ENCODE results near the gene TTC28.
"Not testable (repeated sequence)": the region's sequence is repeated elsewhere in the genome, so short reads cannot be mapped to it uniquely, and the experiment has no call there.

TTC28 gene

GRCh38 chr22:28093711-28094110 is 585.9 kb downstream of the TTC28 start:
- Histone ChIP-seq H3K4me3 (ENCODE audit: low read length, poor library complexity, severe bottlenecking) (no peak overlapping the region), H3K4me1 (ENCODE audit: insufficient read depth, low read length, poor library complexity, severe bottlenecking) (no peaks in the 10 kb centered on the region), H3K4me2 (ENCODE audit: low read depth, low read length, poor library complexity, severe bottlenecking) (no peak overlapping the region), H4K20me1 (ENCODE audit: insufficient read depth, low read length, poor library complexity, severe bottlenecking) (no peaks in the 10 kb centered on the region), H3K9me2 (replicated peaks; ENCODE audit: low read depth, low read length) (no peaks in the 10 kb centered on the region), H3K9ac (ENCODE audit: low read depth, low read length, poor library complexity, severe bottlenecking) (no peak overlapping the region), H3F3A (ENCODE audit: low read depth) (no peaks in the 10 kb centered on the region; the same call in 1 of the 2 replicates), H3K27me3 (ENCODE audit: insufficient read depth, low read length, poor library complexity, severe bottlenecking) (no peaks in the 10 kb centered on the region), H3K36me3 (ENCODE audit: insufficient read depth, low read length) (peaks cover 82% of the 10 kb centered on the region; the same call in 1 of the 2 replicates), H3K79me2 (ENCODE audit: insufficient read depth, low read length) (no peaks in the 10 kb centered on the region), H2AFZ (ENCODE audit: low read length) (no peak overlapping the region), H3K9me3 (ENCODE audit: insufficient read depth, low read depth, low read length) (no peaks in the 10 kb centered on the region)
- TF ChIP-seq EZH2phosphoT487 (IDR thresholded peaks at IDR 0.05; ENCODE audit: borderline replicate concordance) (no peak), CTCF (conservative IDR thresholded peaks at IDR 0.05; ENCODE audit: low read length) (no peak)

GRCh38 chr22:28091486-28091885 is 588.2 kb downstream of the TTC28 start:
- no peaks in the 10 kb centered on the region for H4K20me1 ChIP-seq (ENCODE audit: insufficient read depth, low read length, poor library complexity, severe bottlenecking)
- H2AFZ ChIP-seq (ENCODE audit: low read length), result no peak overlapping the region
- peaks cover 62% of the 10 kb centered on the region; the same call in 1 of the 2 replicates for H3K36me3 ChIP-seq (ENCODE audit: insufficient read depth, low read length)
- no peaks in the 10 kb centered on the region for H3K79me2 ChIP-seq (ENCODE audit: insufficient read depth, low read length)
- no peaks in the 10 kb centered on the region for H3K4me1 ChIP-seq (ENCODE audit: insufficient read depth, low read length, poor library complexity, severe bottlenecking)
- no peaks in the 10 kb centered on the region for H3K9me3 ChIP-seq (ENCODE audit: insufficient read depth, low read depth, low read length)
- no peaks in the 10 kb centered on the region; the same call in 1 of the 2 replicates for H3F3A ChIP-seq (ENCODE audit: low read depth)
- no peak overlapping the region for H3K4me2 ChIP-seq (ENCODE audit: low read depth, low read length, poor library complexity, severe bottlenecking)
- TF ChIP-seq CTCF (conservative IDR thresholded peaks at IDR 0.05; ENCODE audit: low read length) (no peak), EZH2phosphoT487 (IDR thresholded peaks at IDR 0.05; ENCODE audit: borderline replicate concordance) (no peak)
- H3K4me3 ChIP-seq (ENCODE audit: low read length, poor library complexity, severe bottlenecking), result no peak overlapping the region
- no peaks in the 10 kb centered on the region for H3K9me2 ChIP-seq (replicated peaks; ENCODE audit: low read depth, low read length)
- H3K9ac ChIP-seq (ENCODE audit: low read depth, low read length, poor library complexity, severe bottlenecking), result no peak overlapping the region
- no peaks in the 10 kb centered on the region for H3K27me3 ChIP-seq (ENCODE audit: insufficient read depth, low read length, poor library complexity, severe bottlenecking)

- not testable (repeated sequence) for H4K20me1 ChIP-seq (ENCODE audit: insufficient read depth, low read length, poor library complexity, severe bottlenecking); H3K9me2 ChIP-seq (replicated peaks; ENCODE audit: low read depth, low read length); H3K79me2 ChIP-seq (ENCODE audit: insufficient read depth, low read length); H3K4me1 ChIP-seq (ENCODE audit: insufficient read depth, low read length, poor library complexity, severe bottlenecking); H3K9me3 ChIP-seq (ENCODE audit: insufficient read depth, low read depth, low read length); H3K4me2 ChIP-seq (ENCODE audit: low read depth, low read length, poor library complexity, severe bottlenecking); H3K27me3 ChIP-seq (ENCODE audit: insufficient read depth, low read length, poor library complexity, severe bottlenecking); H2AFZ ChIP-seq (ENCODE audit: low read length); H3F3A ChIP-seq (ENCODE audit: low read depth); H3K9ac ChIP-seq (ENCODE audit: low read depth, low read length, poor library complexity, severe bottlenecking); H3K4me3 ChIP-seq (ENCODE audit: low read length, poor library complexity, severe bottlenecking)
- peaks cover 43% of the 10 kb centered on the region; the same call in 1 of the 2 replicates for H3K36me3 ChIP-seq (ENCODE audit: insufficient read depth, low read length)
These were observed 590.1 kb downstream of the TTC28 start for GRCh38 chr22:28089541-28089940.

GRCh38 chr22:28077166-28077565 is 602.5 kb downstream of the TTC28 start:
- Histone ChIP-seq H2AFZ (ENCODE audit: low read length) (no peak overlapping the region), H3K4me3 (ENCODE audit: low read length, poor library complexity, severe bottlenecking) (no peak overlapping the region), H3K4me1 (ENCODE audit: insufficient read depth, low read length, poor library complexity, severe bottlenecking) (no peaks in the 10 kb centered on the region), H3K27me3 (ENCODE audit: insufficient read depth, low read length, poor library complexity, severe bottlenecking) (no peaks in the 10 kb centered on the region), H3K36me3 (ENCODE audit: insufficient read depth, low read length) (peaks cover 63% of the 10 kb centered on the region; the same call in 1 of the 2 replicates), H4K20me1 (ENCODE audit: insufficient read depth, low read length, poor library complexity, severe bottlenecking) (no peaks in the 10 kb centered on the region), H3K9me2 (replicated peaks; ENCODE audit: low read depth, low read length) (no peaks in the 10 kb centered on the region), H3K9ac (ENCODE audit: low read depth, low read length, poor library complexity, severe bottlenecking) (no peak overlapping the region), H3K9me3 (ENCODE audit: insufficient read depth, low read depth, low read length) (no peaks in the 10 kb centered on the region), H3F3A (ENCODE audit: low read depth) (no peaks in the 10 kb centered on the region), H3K79me2 (ENCODE audit: insufficient read depth, low read length) (no peaks in the 10 kb centered on the region), H3K4me2 (ENCODE audit: low read depth, low read length, poor library complexity, severe bottlenecking) (no peak overlapping the region)
- TF ChIP-seq CTCF (conservative IDR thresholded peaks at IDR 0.05; ENCODE audit: low read length) (no peak), EZH2phosphoT487 (IDR thresholded peaks at IDR 0.05; ENCODE audit: borderline replicate concordance) (no peak)

Data from Loucy (cell line).